ENCODE results near the gene CDHR4. TPM values are rescaled to one million over a fixed set of nuclear protein-coding genes. Genes with fewer than 3 reads are reported as not detected.

CDHR4 gene
- total RNA-seq, 1 experiment from 2014 or later: not detected

GRCh38 chr3:49771340-49771938 lies 28.2 kb downstream of the CDHR4 start:
- no peaks in the 10 kb centered on the region for H3K27me3 Mint-ChIP-seq (ENCODE audit: low read depth)
- Histone ChIP-seq H3K27me3 (ENCODE audit: insufficient read depth, low read length) (no peaks in the 10 kb centered on the region), H3K4me1 (ENCODE audit: insufficient read depth, low read length) (no peaks in the 10 kb centered on the region), H2AFZ (ENCODE audit: low read length) (no peak overlapping the region), H2BK15ac (ENCODE audit: low read depth, low read length) (no peak overlapping the region), H3K56ac (ENCODE audit: insufficient read length, low read depth, low read length) (no peak overlapping the region), H3K79me2 (ENCODE audit: insufficient read depth, low read length) (peaks cover 5% of the 10 kb centered on the region; the same call in 1 of the 2 replicates), H3K27ac (ENCODE audit: insufficient read length, low read depth, low read length) (no peak overlapping the region), H2BK5ac (ENCODE audit: insufficient read length, low read length) (no peak overlapping the region), H3K23ac (ENCODE audit: insufficient read length, low read depth, low read length) (no peak overlapping the region), H2BK12ac (ENCODE audit: insufficient read length, low read depth, low read length) (no peak overlapping the region), H3T11ph (ENCODE audit: low read length) (no peak overlapping the region), H3K18ac (ENCODE audit: insufficient read length, low read depth, low read length) (no peak overlapping the region), H2BK20ac (ENCODE audit: low read depth, low read length, poor library complexity, severe bottlenecking) (no peak overlapping the region), H3K4me2 (ENCODE audit: insufficient read depth, insufficient read length, low read length) (no peak overlapping the region), H3K9me3 (ENCODE audit: control insufficient read depth, low read depth, low read length) (no peaks in the 10 kb centered on the region), H4K91ac (ENCODE audit: insufficient read length, low read depth, low read length) (no peak overlapping the region), H3K79me1 (ENCODE audit: insufficient read depth, low read depth, low read length, poor library complexity, severe bottlenecking) (peaks cover 16% of the 10 kb centered on the region), H3K23me2 (ENCODE audit: insufficient read length, low read depth, low read length, poor library complexity, severe bottlenecking) (no peaks in the 10 kb centered on the region), H4K8ac (replicated peaks; ENCODE audit: insufficient read length, low read depth, low read length) (no peak overlapping the region), H3K4ac (ENCODE audit: low read depth, low read length) (no peak overlapping the region), H2BK120ac (ENCODE audit: low read depth, low read length, poor library complexity, severe bottlenecking) (no peak overlapping the region), H3K9ac (ENCODE audit: extremely low read depth, insufficient read length, low read length) (no peak overlapping the region), H4K5ac (ENCODE audit: insufficient read length, low read depth, low read length) (no peak overlapping the region), H3K14ac (ENCODE audit: insufficient read depth, low read length) (no peak overlapping the region), H2AK5ac (ENCODE audit: insufficient read length, low read length) (no peak overlapping the region), H4K20me1 (ENCODE audit: control insufficient read depth, insufficient read depth, insufficient read length) (no peaks in the 10 kb centered on the region)
- H3K4me1 Mint-ChIP-seq: no peaks in the 10 kb centered on the region
- WGBS (ENCODE audit: extremely low coverage, insufficient read length, low lambda C conversion rate): no CpG with 5 or more reads among the region's 1 CpG
- H3K9me3 Mint-ChIP-seq: no peaks in the 10 kb centered on the region
- H3K4me3 Mint-ChIP-seq: no peak overlapping the region
- no peak overlapping the region for H3K27ac Mint-ChIP-seq
- no peak for DNase-seq
- peaks cover 2 to 4% (median 2%) of the 10 kb centered on the region in 3 experiments; a peak in 6 of 7 replicates for H3K36me3 Mint-ChIP-seq (ENCODE audit: insufficient read depth in 1 of 3, low read depth in 3 of 3)
- no peak for TF ChIP-seq CTCF (conservative IDR thresholded peaks at IDR 0.05)

All from H9 (cell line).